ENCODE results near the gene C15orf39.

The C15orf39 gene

GRCh38 chr15:75202251-75203016 lies 752 bp downstream of the C15orf39 start:
- TF ChIP-seq CTCF (IDR thresholded peaks at IDR 0.05), result peak; percentile 58

- TF ChIP-seq CTCF (IDR thresholded peaks at IDR 0.05), result no peak
These were observed 1.6 kb downstream of the C15orf39 start for GRCh38 chr15:75203017-75203907.

GRCh38 chr15:75203908-75204263 lies 2.2 kb downstream of the C15orf39 start:
- no peak for TF ChIP-seq CTCF (IDR thresholded peaks at IDR 0.05)

GRCh38 chr15:75204340-75205063 lies 2.8 kb downstream of the C15orf39 start:
- peak; percentile 93 for TF ChIP-seq CTCF (IDR thresholded peaks at IDR 0.05)

- TF ChIP-seq CTCF (IDR thresholded peaks at IDR 0.05), result no peak
These were observed 3.3 kb downstream of the C15orf39 start for GRCh38 chr15:75205064-75205395.

- no peak for TF ChIP-seq CTCF (IDR thresholded peaks at IDR 0.05)
These were observed 4.3 kb downstream of the C15orf39 start for GRCh38 chr15:75206006-75206405.

GRCh38 chr15:75206803-75207617 lies 5.3 kb downstream of the C15orf39 start:
- no peak for TF ChIP-seq CTCF (IDR thresholded peaks at IDR 0.05)
